Activated CD4-positive, CD25-positive, alpha-beta regulatory T cell treated with anti-CD3 and anti-CD28 coated beads, Interleukin-2, amount 50 U/mL, for 16 hours (primary cell): ENCODE measurements around the gene TTC22.
"Not testable (repeated sequence)": the region's sequence is repeated elsewhere in the genome, so short reads cannot be mapped to it uniquely, and the experiment has no call there.

Source experiments
- DNase-seq: peaks from one replicate; pipeline ENCODE4 v3.0.0-alpha.2; 2020; ENCODE audit warnings: low read depth, low spot score

Gene TTC22

DNA sequence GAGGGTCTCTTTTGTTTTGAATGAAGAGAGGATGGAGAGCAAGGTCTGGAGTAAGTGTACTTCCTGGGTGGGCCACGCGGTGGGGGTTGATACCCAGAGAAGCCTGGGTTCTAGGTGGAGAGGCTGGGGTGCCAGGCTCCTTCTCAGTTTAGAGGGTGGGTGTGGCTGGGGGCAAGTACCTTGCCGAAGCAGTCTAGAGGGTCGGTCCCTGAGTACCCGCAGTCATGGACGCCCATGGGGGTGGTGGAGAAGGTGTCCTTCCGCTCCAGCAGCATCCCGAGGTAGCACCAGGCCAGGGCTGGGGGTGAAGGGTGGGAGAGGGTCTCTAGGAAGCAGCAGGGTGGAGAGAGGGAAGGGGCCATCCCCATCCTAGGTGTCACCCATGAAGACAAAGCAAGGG is 14.3 kb downstream of the TTC22 start:
- DNase-seq: no peak

GRCh38 chr1:54784066-54784465 is 17.1 kb downstream of the TTC22 start:
- no peak for DNase-seq

DNA sequence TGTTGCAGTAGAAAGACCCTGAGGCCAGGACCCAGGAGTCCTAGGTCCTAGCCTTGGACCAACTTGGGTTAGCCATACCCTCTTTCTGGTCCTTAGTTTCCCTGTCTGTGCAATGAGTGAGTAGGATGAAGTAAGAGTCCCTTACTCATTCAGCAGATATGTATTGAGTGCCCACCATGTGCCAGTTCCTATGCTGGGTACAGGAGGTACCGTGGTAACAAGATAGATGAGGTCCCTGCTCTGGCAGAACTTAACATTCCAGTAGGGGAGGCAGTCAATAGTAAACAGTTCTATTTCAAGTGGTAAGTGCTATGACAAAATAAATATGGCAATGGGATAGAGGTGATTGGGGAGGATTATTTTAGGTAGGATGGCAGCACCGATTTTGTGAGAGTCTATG is 18.5 kb downstream of the TTC22 start:
- DNase-seq: no peak

- DNase-seq: no peak
Observed at GRCh38 chr1:54782156-54782555, 19.0 kb downstream of the TTC22 start.

- no peak for DNase-seq
Observed at GRCh38 chr1:54781023-54781723, 19.9 kb downstream of the TTC22 start.

DNA sequence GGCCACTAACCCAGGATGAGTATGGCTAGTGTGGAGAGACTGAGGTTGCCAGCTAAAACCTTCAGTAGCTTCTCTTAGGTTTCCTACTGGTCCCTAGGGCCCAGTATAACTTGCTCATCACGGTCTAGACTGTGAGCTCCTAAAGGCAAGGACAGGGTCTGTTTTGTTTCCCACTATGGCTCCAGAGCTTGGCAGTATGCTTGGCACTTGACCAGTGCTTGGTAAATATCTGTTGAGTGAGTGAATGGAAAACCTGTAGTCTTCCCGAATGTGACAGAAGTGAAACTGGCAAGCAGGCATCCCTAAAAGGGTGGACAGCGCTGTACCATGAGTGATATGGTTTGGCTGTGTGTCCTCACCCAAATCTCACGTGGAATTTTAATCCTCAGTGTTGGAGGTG is 23.7 kb downstream of the TTC22 start:
- DNase-seq: no peak

- DNase-seq: no peak
Observed at GRCh38 chr1:54777011-54777410, 24.1 kb downstream of the TTC22 start.

DNA sequence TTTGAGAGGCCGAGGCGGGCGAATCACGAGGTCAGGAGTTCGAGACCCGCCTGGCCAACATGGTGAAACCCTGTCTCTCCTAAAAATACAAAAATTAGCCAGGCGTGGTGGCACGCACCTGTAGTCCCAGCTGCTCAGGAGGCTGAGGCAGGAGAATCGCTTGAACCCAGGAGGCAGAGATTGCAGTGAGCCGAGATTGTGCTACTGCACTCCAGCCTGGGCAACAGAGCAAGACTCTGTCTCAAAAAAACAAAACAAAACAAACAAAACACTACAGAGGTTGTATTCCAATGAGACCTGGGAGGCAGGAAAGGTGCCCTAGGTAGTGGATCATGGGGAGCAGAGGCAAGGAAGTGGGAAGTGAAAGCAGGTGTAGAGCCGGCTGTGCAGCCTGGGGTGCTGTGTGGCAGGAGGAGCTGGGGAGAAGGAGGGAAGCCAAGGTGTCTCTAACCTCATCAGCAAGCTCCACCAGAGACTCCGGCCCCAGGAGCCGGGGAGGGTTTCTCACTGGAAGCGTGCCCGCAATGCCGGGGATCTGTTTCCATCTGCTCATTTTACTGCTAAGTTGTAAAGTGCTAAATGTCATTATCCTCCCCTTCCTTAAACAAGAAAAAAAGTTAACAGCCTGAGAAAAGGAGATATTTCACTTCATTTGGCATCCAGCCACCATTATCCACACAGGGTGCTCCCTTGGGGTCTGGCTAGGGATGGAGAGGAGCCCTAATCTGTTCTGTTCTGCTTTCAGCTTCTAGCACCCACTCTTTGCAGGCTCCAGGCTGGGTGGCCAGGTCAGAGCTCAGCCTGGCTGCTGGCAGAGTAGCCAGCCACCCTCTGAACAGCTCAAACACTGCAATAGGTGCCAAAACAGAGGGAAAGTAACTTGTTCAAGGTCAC is 25.0 kb downstream of the TTC22 start:
- DNase-seq: not testable (repeated sequence)

GRCh38 chr1:54774820-54775498 is 26.2 kb downstream of the TTC22 start:
- DNase-seq: no peak

- DNase-seq: no peak
Observed at GRCh38 chr1:54772951-54773350, 28.2 kb downstream of the TTC22 start.

- DNase-seq: no peak
Observed at GRCh38 chr1:54768093-54768492, 33.0 kb downstream of the TTC22 start.

DNA sequence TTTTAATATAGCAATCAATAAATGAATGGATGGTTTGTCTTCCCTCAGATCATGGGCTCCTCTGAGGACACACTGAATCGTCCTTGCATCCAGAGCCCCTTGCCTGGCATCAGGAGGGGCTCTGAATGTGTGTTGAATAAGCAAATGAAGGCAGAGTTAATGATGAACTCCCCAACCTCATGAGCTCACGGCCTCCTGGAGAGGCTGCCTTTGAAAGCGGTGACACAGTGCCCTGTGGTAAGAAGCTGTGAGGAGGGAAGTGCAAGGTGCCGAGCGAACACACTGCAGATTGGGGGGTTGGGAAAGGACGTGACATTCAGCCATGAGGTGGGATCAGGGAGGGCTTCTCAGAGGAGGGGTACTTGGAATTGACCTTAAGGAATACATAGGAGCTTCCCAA is 33.6 kb downstream of the TTC22 start:
- DNase-seq: no peak

DNA sequence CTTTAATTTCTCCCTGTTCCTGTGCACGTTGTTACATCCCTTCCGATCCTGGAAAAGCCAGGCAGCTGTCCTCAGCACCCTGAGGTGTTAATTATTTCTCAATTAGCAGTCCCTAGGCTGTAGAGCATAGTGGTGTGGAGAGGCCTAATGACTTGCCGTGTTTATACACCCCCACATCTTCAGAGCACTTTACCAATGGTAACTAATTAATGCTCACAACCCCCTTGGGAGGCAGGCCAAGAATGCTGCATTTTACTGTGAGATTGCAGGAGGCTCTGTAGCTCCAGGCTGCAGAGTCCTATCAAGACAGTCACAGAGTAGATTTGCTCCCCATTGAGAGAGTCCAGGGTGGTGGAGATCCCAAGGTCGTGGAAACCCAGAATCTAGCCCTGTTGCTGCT is 34.4 kb downstream of the TTC22 start:
- no peak for DNase-seq

GRCh38 chr1:54764922-54765561 is 36.1 kb downstream of the TTC22 start:
- no peak for DNase-seq

GRCh38 chr1:54764133-54764921 is 36.8 kb downstream of the TTC22 start, which contains the start of gene PARS2:
Gene PARS2 (minus strand): TSS chr1:54764523. CDS start chr1:54759161, 5,362 bp downstream.
- peak; percentile 94 for DNase-seq

DNA sequence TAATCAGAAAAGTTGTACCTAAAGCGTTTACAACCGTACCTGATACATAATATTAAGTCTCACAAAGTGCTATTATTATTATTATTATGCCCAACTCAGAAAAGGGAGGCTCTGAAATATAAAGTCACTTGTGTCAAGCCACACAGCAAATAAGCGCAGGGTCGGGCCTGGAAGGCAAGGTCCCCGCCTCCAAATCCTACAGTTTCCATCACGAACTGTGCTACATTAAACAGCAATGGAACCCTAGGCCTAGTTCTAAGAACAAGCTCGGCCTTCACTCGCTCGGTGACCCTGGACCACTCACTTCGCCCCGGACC is 37.3 kb downstream of the TTC22 start:
- no peak for DNase-seq

GRCh38 chr1:54758678-54759348 is 42.3 kb downstream of the TTC22 start:
- DNase-seq: no peak

- no peak for DNase-seq
Observed at GRCh38 chr1:54757833-54758232, 43.3 kb downstream of the TTC22 start.

- DNase-seq: no peak
Observed at GRCh38 chr1:54754486-54755285, 46.4 kb downstream of the TTC22 start.

- DNase-seq: no peak
Observed at GRCh38 chr1:54754045-54754444, 47.1 kb downstream of the TTC22 start.
